HG02981 (cell line): ENCODE data around the gene BABAM2.
"Not testable (repeated sequence)": the region's sequence is repeated elsewhere in the genome, so short reads cannot be mapped to it uniquely, and the experiment has no call there.

Source experiments
- ATAC-seq: cut with Tn5 transposase; IDR thresholded peaks from one replicate; pipeline ENCODE4 v1.9.1; 2021; ENCODE audit warnings: mild to moderate bottlenecking, moderate library complexity; ENCODE audit not compliant: unreplicated experiment

The BABAM2 gene

DNA sequence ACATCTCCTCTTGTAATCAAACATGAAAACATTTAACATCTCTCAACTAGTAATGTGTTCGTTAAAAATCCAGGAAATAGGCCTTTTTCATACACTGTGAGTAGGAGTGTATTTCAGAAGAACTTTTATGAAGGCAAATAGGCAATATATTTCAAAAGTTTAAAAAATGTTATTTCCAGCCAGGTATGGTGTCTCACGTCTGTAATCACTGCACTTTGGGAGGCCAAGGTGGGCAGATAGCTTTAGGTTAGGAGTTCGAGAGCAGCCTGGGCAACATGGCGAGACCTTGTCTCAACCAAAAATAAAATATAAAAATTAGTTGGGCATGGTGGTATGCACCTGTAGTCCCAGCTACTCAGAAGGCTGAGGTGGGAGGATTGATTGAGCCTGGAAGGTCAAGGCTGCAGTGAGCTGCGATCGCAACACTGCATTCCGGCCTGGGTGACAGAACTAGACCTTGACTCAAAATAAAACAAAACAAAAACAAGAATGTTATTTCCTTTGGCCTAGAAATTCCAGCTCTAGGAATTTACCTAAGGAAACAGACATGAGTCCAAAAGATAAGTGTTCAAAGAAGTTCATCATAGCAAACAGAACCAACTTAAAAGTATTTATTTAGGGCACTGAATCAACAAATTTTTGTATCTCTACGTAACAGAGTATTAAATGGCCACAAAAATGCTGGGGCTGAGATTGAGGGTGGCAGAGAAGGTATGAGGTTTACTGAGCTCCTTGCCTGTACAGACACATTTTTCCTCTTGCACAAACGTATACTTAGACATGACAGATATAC, 15.2 kb upstream of the BABAM2 start:
- no peak for ATAC-seq

DNA sequence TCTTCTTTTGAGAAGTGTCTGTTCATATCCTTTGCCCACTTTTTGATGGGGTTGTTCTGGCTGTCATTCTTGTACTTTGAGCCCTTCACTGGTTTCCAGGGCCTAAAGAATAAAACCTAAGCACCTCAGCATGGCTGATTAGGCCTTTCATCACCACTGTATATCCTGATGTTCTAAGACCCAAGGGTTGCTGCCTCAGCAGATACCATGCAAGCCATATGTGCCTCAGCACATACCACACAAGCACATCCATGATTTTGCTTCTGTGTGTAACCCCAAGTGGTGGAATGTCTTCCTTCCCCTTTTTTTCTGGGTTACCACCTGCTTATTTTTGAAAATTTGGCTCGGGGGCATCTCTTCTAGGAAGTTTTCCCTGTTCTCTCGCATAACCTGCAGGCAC, 11.7 kb upstream of the BABAM2 start:
- no peak for ATAC-seq

GRCh38 chr2:27881815-27882583, 8.5 kb upstream of the BABAM2 start:
- not testable (repeated sequence) for ATAC-seq

- not testable (repeated sequence) for ATAC-seq
Measured at GRCh38 chr2:27882584-27882922, 8.0 kb upstream of the BABAM2 start.

DNA sequence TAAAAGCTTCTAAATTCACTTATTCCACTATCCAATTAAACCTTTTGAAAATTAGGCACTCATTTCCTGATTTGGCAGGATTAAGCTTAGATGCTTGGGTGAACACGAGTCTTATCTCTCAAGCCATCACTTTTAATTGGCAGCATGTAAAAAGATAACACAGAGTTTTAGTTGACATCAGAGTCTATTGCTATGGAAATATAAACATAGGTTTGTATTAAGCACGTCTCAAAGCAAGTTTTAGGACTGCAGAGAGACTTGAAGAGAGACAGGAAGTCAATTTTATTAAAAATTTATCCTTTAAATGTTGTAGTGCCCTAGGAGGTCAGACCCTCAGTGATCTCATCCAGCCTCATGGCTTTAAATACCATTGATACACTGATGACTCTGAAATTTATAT, 5.9 kb upstream of the BABAM2 start:
- ATAC-seq, result no peak

- no peak for ATAC-seq
Measured at GRCh38 chr2:27885234-27885633, 5.3 kb upstream of the BABAM2 start.

DNA sequence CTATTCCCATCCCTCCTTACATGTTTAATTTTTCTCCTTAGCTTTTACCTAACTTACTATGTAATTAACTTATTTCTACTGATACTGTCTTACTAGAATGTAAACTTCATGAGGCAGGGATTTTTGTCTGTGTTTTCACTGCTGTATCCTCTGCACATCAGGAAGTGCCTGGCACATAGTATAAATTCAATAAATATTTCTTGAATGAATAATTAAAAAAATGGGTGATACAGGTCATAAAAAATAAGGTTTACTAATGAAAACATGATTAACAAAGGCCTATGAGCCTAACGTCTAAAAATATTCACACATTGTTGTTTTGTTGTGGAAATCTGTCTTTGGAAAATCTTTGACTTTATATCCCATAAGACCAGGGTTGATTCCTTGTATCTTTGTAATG, 4.9 kb upstream of the BABAM2 start:
- ATAC-seq, result no peak

- ATAC-seq, result no peak
Measured at GRCh38 chr2:27886322-27886721, 4.2 kb upstream of the BABAM2 start.

DNA sequence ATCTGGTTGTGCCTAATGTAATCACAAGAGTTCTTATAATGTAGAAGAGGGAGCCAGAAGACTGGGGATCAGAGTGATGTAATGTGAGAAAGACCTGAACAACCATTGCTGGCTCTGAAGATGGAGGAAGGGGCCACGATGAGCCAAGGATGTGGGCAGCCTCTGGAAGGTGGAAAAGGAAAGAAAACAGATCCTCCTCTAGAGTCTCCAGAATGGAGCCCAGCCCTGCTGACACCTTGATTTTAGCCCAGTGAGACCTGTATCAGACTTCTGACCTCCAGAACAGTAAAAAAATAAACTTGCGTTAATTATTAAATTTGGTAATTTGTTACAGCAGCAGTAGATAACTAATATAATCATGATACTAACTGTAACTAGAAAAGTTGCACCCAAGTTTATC, 3.4 kb upstream of the BABAM2 start:
- ATAC-seq, result no peak

DNA sequence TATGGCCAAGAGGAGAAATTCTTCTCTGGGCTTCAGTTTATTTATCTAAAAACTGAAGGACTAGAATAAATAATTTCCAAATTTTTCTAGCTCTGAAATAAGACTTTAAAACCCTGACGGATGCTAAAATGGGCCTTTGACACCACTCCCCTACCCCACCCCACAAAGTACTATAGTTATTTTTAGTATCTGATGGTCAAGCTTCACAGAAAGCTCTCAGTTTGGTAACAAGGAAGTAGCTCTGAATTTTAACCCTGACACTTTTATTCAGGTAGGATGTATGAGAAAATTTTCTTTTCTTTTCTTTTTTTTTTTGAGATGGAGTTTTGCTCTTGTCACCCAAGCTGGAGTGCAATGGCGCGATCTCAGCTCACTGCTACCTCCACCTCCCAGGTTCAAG, 2.7 kb upstream of the BABAM2 start:
- no peak for ATAC-seq

- ATAC-seq, result no peak
Measured at GRCh38 chr2:27888790-27889189, 1.7 kb upstream of the BABAM2 start.

- no peak for ATAC-seq
Measured at GRCh38 chr2:27889774-27890145, 769 bp upstream of the BABAM2 start.

DNA sequence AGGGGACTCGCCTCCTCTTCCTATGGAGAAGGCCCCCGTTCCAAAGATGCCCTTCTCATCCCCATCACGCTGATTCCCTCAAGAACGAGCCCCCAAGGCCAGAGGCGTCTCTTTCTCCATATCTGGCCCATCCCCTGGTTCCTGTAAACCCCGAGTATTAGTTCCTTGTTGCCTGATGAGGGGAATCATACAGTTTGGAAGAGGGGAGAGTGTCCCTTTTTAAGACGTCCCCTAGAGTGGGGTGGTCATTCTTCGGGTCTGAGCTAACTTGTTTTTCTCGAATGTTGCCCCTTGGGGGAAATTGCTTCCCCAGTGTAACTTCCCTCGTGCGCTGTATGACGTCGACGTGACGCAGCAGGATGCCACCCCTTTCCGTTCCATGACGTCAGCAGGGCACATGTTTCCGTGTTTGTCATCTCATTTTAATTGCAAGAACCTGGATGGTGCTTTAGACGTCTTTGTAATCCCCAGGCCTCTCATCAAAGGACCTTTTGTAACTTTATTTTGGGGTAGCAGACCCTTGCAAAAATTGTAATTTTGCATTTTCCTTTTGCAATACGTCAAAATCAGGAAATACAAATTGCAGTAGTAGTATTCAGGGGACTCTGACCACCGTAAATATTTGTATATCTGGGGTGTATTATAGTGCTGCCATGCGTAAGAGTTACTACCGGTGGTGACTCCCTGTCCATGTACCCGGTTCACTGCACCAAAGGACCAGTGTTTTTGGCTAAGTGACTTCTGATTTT, 569 bp downstream of the BABAM2 start:
- peak; percentile 31 for ATAC-seq

GRCh38 chr2:27891673-27892105, 1.2 kb downstream of the BABAM2 start:
- no peak for ATAC-seq

DNA sequence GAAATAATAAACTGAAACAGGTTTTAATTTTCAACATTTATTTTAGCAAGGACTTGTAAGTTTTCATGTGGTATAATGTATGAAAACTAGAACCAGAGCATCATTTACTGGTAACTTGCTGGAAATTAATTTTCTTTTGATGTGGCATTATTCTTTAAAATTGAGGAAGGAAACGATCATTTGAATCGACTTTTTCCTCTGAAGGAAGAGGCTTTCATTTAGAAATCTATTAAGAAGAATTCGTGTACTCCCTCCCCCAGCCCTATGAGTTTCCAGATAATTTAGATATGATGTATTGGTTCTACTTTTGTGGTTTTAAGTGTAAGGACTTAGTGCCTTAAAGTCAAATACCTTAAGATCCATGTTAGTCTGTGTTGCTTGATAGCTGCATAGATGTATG, 2.5 kb downstream of the BABAM2 start:
- no peak for ATAC-seq

DNA sequence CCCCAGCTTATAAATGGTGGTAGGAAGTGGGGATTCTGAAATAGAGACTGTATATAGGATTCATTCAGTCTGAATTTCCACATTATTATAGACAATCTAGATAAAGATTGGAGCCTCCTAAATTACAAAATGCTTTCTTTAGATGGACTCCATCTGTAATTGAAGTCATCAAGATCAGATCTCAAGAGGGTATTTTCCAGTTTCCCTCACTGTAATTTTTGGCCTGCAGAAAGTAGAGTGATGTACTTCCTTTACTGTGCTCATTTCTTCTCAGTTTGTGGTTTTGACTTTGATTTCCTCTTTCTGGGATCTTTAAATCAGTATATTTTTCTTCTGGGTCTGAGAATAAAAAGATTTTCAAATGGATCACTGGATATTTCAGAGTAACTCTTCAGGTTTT, 7.2 kb downstream of the BABAM2 start:
- ATAC-seq, result no peak

GRCh38 chr2:27901234-27901633, 10.7 kb downstream of the BABAM2 start:
- no peak for ATAC-seq

DNA sequence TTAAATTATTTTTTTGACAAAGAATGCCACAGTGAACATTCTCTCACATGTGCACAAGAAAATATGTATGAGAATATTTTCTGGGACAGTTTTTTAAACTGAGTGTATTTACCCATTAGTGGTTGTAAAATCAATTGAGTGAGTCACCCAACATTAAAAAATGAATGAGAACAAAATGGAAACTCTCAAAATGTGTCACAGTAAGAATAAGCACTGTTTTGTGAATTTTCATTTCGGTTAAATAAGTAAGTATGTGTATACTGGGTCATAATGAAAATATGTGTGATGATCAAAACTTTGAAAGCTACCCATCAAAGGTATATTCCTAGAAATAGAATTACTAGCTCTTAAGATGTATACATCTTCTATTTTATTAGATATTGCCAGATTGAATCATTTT, 11.6 kb downstream of the BABAM2 start:
- no peak for ATAC-seq

GRCh38 chr2:27903018-27903417, 12.5 kb downstream of the BABAM2 start:
- no peak for ATAC-seq

GRCh38 chr2:27903649-27904404, 13.3 kb downstream of the BABAM2 start:
- ATAC-seq, result no peak

DNA sequence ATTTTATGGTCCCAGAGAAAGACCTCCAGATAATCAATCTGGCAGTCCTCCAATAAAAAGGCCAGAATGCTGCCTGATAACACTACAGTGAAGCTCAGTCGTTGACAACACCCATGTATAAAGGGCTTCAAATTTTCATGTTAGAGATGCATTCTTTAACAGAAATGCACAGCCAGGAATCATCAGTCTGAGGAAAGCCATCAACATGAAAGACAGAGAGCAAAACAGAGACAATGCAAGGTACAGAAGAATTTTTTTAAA, 13.8 kb downstream of the BABAM2 start:
- no peak for ATAC-seq
